HL-60/S4 treated with phorbol 12-myristate 13-acetate at 8.2 ng/mL for 4 days and 3 days (cell line): ENCODE data around the gene PRR13.
"Not testable (repeated sequence)": the region's sequence is repeated elsewhere in the genome, so short reads cannot be mapped to it uniquely, and the experiment has no call there.

Source experiments
- in situ Hi-C: fragments of 300-500 bp; cut with MboI; formaldehyde crosslinking; loops from 2 replicates; pipeline ENCODE4 v1.15.0; 2022; ENCODE audit warnings: low sequenced_read_pairs

PRR13 gene, protein sequence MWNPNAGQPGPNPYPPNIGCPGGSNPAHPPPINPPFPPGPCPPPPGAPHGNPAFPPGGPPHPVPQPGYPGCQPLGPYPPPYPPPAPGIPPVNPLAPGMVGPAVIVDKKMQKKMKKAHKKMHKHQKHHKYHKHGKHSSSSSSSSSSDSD

DNA sequence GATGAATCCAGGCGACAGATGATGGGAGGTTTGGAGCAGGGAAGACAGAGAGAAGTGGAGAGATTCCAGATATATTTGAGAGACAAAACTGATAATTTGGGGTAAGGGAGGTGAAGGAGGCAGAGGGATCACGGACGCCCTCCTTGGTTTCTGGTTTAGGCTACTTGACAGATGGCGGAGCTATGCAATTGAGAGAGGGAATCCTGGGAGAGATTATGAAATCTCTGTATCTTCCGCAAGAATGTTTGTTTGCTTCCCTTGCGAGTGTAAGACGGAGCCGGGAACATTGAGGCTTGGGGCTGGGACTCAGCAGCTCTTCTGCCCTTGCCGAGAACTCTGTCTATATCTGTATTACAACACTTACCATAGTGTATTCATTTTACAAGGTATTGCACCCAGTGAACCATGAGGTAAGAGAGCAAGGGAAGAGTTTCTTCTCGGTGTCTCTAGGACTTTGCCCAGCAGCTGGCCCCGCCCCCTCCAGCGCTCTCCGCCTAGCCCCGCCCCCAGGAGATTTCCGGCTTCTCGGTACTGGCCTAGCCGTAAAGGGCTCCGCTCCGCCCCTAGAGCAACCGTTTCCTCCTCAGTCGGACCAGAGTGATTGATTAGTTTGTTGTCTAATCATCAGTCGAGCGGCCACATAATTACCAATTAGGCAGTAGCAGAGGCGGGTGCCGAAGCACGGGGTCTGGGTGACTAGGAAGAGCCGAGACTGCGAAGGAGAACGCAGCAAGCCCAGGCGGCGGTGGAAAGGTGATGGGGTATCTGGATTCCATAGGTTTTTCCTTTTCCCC is at the start of gene PRR13:
PRR13 (plus strand) TSS at position 695 of the 794 bp plus-strand sequence. CDS start 981 bp downstream, outside the sequence.
- in situ Hi-C loops = no loop called here

- in situ Hi-C loops = no loop called here
These were observed 41.6 kb upstream of the PRR13 start for GRCh38 chr12:53399896-53400295.

- in situ Hi-C loops = not testable (repeated sequence)
These were observed 39.2 kb upstream of the PRR13 start for GRCh38 chr12:53402351-53402750.

GRCh38 chr12:53402871-53403270 is 38.7 kb upstream of the PRR13 start:
- in situ Hi-C loops = no loop called here

- in situ Hi-C loops = no loop called here
These were observed 30.6 kb upstream of the PRR13 start for GRCh38 chr12:53410951-53411350.

DNA sequence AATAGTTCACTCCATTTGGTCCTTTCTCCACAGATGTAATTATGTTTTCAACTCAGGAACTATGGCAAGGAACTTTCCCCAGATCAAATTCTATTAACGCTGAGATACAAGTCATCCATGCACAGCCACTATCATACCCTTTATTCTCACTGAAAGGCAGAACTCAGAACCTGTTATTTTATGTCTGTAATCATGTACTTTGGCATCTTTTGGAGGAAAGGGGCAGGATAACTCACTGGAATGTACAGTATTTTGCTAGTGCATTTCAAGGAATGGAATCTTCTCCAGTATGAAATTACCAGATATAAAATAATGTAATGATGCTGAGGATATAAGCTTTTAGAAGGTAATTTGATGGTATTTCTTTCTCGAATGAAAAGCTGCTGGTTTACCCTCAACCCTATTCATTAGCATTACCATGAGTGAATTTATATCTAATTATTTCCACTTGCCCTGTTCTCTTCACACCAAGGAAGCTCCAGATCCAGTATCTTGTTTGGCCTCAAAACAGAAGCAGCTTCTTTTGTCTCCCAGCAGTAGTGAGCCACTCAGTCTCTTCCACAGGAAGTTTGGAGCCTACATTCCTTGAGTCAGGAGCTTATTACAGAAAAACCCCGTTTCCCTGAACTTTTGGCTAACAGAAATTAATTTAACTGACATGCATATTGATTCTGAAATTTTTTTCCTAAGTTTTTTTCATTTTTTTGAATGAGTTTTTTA is 27.9 kb upstream of the PRR13 start:
- in situ Hi-C loops = no loop called here

DNA sequence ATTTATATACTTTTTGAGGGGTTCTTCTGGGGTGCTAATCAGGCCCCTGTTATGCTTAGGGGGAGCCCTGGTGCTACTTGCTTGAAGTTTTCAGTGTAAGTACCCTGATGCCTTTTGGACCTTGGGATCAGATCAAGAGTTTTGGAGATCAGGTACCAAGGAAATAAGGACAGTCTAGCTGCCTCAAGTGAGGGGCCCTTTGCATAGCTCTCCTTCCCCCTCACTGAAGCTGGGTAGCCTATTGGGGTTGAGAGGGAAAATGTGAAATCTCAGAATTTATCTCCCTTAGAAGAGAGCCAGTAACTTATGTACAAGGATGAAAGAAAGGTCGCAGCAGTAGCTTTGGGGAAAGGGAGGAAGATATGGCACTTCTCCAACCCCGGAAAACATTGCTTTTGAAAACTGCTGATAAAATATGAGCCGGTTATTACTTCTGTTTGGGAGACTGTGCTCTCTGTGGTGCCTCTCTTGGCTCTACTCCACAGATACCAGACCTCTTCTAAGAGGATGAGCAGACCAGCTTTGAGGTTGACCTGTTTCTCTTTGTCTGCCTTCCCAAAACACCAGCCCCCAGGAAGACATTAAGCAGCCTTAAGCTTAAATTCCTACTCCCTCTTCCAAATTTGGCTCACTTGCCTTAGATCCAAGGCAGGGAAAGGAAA is 26.6 kb upstream of the PRR13 start:
- in situ Hi-C loops = no loop called here

- in situ Hi-C loops = not testable (repeated sequence)
These were observed 25.7 kb upstream of the PRR13 start for GRCh38 chr12:53415752-53416389.

DNA sequence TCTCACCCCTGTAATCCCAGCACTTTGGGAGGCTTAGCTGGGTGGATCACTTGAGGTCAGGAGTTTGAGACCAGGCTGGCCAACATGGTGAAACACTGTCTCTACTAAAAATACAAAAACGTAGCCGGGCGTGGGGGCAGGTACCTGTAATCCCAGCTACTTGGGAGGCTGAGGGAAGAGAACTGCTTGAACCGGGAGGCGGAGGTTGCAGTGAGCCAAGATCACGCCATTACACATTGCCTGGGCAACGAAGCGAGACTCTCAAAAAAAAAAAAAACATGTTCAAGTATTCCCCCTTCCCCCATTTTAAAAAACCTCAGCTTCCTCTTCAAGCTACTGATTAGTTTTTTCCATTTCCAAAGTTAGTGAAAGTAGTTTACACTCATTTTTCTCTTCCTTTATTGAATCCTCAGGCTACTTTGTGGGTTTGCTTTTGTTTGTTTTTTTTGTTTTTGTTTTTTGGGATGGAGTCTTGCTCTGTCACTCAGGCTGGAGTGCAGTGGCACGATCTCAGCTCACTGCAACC is 24.2 kb upstream of the PRR13 start:
- in situ Hi-C loops = not testable (repeated sequence)

DNA sequence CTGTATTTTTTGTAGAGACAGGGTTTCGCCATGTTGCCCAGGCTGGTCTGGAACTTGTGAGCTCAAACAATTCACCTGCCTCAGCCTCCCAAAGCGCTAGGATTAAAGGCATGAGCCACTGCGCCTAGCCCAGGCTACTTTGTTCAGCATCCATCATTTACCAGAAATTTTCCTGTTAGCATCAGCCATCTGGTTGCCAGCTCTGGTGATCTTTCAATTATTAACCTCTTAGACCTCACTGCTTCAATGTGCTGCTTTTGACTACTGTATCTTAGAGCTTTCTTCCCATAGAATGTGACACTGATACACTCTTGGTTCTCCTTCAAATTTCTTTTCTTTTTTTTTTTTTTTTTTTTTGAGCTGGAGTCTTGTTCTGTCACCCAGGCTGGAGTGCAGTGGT is 23.3 kb upstream of the PRR13 start:
- in situ Hi-C loops = no loop called here

DNA sequence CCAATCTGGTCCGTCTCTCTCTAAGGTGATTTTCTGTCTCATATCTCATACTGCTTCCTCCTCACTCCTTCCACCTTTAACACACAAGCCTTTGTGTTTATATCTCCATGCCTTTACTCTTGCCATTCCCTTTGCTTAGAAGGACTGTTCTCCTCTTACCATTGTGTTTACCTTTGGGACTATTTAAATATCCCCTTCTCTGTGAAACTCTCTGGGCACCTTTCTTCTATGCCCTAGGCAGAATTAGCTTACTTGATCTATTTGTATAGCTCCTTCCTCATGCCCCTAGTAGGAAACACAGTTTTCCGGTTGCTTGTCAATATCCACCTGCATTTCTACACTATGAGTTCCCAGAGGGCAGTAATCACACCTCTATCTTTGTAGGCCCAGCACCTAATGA is 21.8 kb upstream of the PRR13 start:
- in situ Hi-C loops = loop anchor here (10.0 kb wide), 1 partner anchor 65 kb away; no protein-coding TSS in a partner anchor

DNA sequence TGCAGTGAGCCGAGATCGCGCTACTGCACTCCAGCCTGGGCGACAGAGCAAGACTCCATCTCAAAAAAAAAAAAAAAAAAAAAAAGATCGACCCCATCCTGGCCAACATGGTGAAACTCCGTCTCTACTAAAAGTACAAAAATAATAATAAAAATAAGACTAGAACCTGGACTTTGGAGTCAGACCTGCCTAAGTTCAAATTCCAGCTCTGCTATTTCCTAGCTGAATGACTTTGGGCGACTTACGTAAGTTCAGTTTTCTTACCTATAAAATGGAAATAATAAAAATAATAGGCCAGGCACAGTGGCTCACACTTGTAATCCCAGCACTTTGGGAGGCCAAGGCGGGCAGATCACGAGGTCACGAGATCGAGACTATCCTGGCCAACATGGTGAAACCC is 19.3 kb upstream of the PRR13 start:
- in situ Hi-C loops = loop anchor here (10.0 kb wide), 1 partner anchor 67 kb away; no protein-coding TSS in a partner anchor

- in situ Hi-C loops = loop anchor here (10.0 kb wide), 1 partner anchor 69 kb away; no protein-coding TSS in a partner anchor
These were observed 17.9 kb upstream of the PRR13 start, which contains the start of gene AMHR2 for GRCh38 chr12:53423597-53423996. Gene AMHR2 (plus strand): TSS chr12:53423855. CDS start chr12:53423935, 80 bp downstream.

GRCh38 chr12:53424626-53425514 is 16.7 kb upstream of the PRR13 start:
- in situ Hi-C loops = loop anchor here (10.0 kb wide), 1 partner anchor 70 kb away; no protein-coding TSS in a partner anchor

- in situ Hi-C loops = loop anchor here (10.0 kb wide), 1 partner anchor 71 kb away; no protein-coding TSS in a partner anchor
These were observed 15.9 kb upstream of the PRR13 start for GRCh38 chr12:53425515-53426150.

DNA sequence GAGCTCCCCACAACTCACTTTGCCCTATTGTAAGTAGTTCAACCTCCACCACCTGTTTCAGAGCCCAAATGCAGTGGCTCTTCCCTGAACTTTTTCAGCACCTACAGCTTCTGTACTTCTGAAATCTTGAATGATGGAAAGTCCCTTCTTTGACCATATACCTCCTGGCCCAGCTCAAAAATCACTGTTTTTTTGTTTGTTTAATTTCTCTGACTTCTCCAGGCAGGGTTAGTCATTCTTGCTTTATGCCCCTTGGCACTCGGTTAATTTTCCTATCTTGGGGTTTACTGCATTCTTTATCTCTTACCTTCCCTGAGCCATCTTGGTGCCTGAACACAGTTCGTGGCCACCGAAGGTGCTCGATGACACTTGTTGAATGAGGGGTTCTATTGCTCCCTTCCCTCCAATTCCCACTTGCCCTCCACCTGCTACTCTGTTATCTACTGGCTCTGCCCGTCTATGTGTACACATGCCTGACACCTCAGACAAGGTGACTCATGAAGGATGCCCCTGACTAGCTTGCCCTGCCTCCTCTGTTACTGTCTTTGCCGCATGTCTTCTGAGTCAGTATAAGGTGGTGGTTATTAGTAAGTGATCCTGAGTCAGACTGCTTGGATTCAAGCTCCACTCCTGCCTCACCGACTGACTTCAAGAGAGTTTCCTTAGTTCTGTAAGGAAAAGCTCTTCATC is 13.5 kb upstream of the PRR13 start:
- in situ Hi-C loops = loop anchor here (10.0 kb wide), 1 partner anchor 73 kb away; no protein-coding TSS in a partner anchor

DNA sequence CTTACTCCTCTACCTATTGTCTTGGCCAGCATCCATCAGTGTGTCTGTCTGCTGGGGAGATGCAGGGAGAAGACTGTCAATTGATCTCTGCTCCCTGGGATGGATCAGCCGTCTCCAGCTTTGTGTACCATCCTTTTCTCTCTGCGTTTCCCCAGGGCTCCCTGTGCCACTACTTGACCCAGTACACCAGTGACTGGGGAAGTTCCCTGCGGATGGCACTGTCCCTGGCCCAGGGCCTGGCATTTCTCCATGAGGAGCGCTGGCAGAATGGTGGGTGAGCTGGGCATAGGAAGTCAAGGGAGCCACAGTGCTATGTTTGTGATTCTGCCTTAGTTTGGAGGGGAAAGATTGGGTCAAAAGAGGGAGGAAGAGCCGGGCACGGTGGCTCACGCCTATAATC is 12.8 kb upstream of the PRR13 start:
- in situ Hi-C loops = loop anchor here (10.0 kb wide), 1 partner anchor 74 kb away; no protein-coding TSS in a partner anchor

- in situ Hi-C loops = no loop called here
These were observed 11.4 kb upstream of the PRR13 start for GRCh38 chr12:53430116-53430515.
